SK-N-DZ (cell line): ENCODE results near the gene GRIK4.
"Not testable (repeated sequence)": the region's sequence is repeated elsewhere in the genome, so short reads cannot be mapped to it uniquely, and the experiment has no call there.

Experiments
- DNase-seq: peaks from one replicate; pipeline ENCODE4 v3.0.0-alpha.2; 2015; ENCODE audit warnings: low spot score

GRIK4 gene

DNA sequence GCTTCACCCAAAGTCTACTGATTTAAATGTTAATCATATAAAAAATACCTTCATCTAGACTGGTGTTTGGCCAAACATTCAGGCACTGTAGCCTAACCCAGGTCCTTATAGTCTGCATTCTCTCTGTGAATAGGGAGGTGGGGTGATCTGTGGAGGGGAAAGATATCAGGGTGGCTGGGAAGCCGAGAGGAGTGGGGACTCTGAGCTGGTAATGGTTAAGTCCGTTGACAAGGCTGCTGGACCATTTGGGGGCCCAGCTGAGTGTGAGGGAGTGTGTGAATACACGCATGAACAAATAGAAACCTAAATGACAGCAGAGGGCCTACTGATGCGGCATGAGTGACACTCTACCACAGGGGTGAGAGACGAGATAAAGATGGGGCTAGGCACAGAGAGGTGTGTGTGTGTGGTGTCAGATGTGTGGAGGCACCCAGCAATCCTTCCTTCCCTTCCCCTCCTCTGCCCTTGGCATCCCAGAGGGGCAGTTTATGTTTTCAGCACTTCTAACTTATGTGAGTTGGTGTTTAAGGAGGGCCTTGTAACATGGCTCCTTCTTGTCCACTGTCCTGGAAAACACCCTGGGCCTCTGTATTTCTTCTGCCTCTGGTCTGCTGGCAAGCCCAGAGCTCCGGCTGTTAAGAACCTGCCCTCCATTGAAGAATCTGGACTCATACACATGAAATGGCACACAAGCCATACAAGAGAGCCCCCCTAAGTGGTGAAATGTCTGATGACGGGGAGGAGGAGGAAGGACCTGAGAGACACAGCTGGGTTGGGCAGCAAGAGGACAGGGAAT lies 263.2 kb downstream of the GRIK4 start:
- no peak for DNase-seq

DNA sequence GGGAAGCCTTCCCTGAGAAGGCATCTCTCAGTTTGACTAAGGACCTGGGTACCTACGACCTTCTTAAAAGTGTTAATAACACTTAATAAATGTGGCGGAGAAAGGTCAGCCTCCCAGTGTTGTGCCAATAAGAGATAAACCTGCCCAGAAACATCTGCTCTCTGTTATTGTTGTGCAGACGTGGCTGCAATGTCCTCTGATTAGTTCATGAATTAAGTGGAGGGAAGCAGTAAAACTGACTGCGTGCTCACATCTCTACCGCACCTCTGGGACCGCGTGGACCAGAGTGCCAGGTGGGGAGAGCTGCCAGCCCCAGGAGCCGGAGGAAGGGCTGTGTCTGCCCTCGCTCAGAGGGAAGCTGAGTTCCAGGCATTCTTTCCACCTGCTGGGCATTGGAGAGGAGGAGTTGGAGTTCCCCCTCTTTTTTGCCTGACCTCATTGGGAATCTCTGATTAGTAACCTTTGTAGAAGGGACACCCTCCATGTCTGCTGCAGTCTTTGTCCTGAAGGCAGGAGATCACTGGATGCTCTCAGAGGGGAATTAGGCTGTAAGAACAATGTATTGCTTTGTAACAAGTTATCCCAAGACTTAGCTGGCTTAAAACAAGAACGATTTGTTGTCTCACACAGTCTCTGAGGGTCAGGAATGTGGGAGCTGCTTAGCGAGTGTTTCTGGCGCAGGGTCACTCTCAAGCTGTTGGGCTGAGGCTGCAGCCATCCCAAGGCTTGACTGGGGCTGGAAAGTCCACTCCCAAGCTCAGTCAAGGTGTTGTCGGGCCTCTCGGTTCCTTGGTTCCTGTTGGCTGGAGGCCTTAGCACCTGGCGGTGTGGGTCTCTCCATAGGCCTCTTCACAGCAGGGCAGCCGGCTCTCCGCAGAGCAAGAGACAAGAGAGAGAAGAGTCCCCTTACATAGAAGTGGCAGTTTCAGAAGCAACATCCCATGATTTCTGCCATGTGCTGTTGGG lies 264.7 kb downstream of the GRIK4 start:
- DNase-seq: no peak

DNA sequence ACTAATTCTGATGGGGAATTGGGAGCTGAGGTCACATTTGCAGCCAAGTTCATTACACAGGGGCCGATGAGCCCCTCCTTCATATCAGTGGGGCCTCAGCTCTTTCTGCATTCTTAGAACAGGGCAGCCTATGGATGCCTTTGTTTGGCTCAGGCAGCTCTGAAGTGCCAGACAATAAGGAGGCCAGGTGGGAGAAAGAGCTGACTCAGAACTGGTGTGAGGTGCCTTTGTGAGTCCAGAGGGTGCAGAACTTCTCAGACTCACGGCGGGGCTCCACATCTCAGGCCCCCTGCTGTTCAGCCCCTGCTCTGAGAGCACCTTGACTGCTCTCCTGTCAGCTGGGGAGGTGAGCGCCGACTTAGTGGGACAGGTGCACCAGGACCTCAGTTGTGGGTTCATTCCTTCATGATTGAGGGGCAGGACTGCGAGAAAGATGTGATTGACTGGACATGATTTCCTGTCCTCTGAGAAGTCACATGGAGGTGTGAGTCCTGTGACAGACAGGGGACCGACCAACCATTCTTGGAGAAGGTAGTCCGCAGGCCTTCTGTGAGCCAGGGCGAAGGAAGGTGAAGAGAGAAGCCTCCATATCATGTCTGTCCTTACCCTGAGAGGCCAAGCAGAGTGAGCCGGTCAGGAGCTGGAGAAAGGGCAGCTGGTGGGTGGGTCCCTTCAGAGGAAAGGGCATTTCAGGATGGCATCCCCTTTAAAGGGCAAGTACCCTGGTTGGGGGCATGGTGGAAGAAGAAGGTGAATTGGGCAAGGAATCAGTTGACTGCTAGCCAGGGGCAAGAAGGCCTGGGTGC lies 267.3 kb downstream of the GRIK4 start:
- no peak for DNase-seq

DNA sequence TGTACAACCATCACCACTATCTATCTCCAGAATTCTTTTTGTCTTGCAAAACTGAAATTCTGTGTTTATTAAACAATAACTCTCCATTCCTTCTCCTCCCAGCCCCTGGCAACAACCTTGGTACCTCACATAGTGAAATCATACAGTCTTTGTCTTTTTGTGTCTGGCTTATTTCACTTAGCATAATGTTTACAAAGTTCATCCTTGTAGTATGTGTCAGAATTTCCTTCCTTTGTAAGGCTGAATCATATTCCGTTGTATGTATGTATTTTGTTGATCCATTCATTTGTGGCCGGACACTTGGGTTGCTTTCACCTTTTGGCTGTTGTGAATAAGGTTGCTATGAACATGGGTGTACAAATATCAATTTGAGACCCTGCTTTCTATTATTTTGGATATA lies 268.7 kb downstream of the GRIK4 start:
- no peak for DNase-seq

DNA sequence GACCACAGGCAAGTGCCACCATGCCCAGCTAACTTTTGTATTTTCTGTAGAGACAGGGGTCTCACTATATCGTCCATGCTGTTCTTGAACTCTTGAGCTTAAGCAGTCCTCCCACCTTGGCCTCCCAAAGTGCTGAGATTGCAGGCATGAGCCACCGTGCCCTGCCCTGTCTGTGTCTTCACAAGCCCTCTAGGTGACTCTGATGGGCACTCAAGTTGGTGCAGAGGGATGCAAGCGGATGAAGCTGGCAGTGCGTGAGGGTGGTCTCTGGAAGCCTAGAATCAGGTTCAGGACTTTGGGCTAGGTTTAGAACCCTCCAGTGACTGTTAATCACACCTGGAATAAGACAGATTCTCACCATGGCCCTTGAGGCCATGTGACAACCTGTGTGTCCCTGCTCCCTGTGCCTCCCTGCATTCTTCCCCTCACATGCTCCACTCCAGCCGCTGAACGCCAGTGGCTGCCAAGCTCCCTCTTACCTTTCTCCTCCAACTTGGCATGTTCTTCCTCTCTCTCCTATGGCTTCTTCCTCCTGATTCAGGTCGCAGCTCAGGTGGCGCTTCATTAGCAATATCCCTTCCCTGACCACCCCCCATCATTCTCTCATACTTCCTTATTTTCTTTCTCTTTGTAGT lies 270.1 kb downstream of the GRIK4 start:
- no peak for DNase-seq

DNA sequence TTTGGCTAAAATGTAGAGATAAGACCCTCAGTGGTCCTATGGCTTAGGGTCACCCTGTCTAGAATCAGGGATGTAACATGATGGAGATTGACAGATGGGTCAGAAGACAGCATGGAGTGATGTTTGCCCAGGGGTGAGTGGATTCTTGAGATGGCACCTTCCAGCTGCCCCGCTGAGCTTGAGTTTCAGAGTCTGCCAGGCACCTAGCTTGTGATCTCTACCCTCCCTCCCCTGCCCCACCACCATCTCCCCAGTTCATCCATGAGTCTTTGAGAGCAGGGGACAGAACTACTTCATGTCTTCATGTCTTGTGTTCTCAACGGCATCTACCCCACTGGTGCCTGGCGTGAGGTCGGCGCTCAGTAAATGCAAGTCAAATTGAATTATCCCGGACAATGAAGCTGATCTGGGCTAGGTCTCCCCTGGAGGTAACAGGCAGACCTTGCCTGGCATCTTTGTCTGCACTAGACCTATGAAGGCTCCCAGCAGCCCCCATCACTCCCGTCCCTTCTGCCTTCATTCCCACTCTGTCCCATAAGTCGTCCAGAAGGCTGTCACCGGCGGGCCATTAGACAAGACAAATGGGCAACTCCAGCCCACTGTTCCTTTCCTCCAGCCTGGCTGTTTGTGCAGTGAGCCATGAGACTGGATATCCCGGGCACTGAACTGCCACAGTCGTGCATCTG lies 273.2 kb downstream of the GRIK4 start:
- peak; percentile 9 for DNase-seq

DNA sequence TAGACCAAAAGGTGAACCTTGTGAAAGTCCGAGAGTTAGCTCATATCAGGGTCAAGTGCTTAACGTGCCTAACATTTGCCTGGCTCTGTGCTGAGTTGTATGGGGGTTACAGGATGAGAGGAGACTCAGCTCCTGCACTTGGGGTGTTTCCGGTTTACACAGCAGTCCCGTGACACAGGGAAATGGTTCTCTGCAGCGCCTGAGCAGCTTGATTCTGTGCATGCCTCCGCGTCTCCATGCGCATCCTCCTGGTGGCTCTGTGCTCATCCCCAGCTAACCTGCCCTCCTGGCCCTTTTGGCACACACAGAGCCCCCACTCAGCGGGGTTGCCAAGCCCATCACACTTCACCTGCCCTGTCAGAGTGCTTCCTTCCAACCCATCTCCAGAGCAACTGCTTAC lies 274.0 kb downstream of the GRIK4 start:
- no peak for DNase-seq

DNA sequence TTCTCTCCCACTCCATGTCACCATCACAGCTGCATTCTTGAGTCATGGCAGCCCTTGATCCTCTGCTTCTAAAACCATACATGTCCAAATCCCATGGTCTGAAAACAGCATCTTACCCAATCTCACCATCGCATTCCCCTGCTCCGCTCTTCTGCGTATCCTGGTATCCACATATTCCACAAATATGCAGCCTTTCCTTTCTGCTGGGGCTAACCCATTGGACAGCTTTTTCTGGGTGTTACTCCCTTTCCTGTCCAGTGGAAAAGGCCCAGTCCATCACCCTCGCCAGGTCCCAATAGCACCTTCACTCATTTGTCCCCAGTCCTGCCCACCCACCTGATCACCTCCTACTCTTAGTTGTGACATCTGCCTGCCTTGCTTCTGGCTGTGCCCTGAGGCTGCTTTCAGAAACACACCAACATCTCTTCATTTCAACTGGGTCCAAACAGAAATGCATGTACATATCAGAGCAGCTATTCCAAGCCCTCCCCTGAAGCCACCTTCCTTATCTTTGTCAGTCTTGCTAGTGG lies 274.7 kb downstream of the GRIK4 start:
- DNase-seq: no peak

DNA sequence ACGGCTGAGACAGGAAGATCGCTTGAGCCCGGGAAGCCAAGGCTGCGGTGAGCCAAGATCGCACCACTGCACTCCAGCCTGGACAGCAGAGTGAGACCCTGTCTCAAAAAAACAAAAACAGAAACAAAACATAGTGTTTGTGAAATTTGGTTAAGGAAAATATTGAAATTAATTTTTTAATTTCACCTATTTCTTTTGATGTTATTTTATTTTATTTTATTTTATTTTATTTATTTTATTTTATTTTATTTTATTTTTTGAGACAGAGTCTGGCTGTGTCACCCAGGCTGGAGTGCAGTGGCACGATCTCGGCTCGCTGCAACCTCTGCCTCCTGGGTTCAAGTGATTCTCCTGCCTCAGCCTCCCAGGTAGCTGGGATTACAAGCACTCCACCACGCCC lies 275.7 kb downstream of the GRIK4 start:
- DNase-seq: not testable (repeated sequence)

DNA sequence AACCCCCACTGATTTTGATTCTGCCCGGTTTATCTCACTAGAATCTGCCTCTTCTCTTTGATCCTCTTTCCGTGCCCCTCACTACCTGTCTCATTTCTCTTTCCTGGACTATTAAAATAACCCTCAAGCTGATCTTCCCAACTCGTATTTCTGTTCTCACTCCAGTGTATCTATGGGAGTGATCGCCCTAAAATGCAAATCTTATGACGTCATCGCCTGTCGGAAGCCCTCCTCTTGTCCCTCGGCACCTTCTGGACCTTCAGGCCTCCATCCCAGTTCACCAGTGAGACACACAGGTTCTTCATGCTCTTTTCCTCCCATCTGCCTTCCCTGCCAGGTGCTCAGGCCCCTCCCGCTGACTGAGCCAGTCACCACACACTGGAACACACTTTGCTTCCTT lies 277.8 kb downstream of the GRIK4 start:
- DNase-seq: no peak

DNA sequence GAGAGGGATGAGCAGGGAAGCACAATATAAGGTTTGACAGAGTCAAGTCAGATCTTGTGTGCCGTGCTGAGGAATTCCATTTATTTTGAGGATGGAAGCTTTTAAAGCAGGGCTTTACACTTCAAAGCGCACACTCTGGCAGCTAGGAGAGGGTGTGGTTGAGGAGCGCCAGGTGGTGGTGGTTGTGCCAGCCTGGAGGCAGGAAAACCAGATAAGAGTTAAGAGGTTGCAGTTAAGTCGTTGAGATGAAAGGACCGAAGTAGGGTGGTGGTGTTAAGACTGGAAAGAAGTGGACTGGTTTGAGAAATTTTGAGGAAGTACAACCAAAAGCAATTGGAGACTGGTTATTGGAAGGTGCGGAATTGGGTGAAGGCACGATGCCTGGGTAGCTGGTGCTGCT lies 280.8 kb downstream of the GRIK4 start:
- no peak for DNase-seq

DNA sequence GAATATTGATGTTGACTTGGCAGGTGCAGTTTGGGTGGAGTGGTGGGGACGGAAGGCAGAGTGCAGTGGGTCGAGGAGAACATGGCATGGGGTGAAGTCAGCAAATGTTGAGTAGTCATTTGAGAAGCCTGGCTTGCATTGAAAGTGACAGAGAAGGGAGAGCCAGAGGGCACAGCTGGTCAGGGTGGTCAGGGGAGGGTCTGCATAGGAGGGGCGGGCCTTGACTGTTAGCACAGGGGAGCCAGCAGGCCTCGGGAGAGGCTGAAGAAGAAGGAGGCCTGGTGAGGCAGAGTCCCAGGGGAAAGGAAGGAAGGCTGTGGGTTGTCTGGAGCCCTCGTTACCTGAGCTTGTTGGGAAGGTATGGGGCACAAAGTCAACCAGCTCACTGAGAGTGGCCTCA lies 281.6 kb downstream of the GRIK4 start:
- DNase-seq: no peak

DNA sequence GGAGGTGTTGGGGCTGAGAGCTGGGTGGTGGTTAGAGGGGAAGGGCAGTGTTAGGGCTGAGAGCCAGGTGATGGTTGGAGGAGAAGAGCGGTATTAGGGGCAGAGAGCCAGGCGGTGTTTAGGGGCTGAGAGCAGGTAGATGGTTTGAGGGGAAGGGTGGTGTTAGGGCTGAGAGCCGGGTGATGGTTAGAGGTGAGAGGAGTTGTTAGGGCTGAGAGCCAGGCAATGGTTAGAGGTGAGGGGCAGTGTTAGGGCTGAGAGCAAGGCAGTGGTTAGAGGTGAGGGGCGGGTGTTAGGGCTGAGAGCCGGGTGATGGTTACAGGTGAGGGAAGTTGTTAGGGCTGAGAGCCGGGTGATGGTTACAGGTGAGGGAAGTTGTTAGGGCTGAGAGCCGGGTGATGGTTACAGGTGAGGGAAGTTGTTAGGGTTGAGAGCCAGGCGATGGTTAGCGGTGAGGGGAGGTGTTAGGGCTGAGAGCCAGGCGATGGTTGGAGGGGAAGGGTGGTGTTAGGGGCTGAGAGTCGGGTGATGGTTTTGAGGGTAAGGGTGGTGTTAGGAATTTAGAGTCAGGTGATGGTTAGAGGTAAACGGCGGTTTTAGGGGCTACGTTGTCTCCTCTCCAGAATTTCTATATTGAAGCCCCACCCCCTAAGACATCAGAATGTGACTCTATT lies 282.4 kb downstream of the GRIK4 start:
- DNase-seq: no peak

DNA sequence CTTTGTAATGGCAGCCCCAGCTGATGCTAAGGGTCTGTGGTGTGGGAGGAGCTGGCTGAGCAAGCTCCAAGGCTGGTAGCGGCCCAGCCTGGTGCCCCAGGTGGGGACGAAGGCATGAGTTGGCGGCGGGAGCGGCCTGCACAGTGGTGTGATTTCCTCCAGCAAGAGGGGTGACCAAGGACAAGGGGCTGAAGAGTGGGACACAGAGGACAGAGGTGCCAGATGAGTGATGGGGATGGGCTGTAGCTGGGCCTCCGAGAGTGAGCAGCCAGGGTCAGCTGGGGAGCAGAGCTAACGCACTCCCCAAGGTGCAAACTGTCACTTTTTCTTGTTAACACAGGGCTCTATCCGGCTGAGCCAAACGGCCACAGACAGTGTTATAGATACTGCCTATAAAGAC lies 283.2 kb downstream of the GRIK4 start:
- DNase-seq: no peak

DNA sequence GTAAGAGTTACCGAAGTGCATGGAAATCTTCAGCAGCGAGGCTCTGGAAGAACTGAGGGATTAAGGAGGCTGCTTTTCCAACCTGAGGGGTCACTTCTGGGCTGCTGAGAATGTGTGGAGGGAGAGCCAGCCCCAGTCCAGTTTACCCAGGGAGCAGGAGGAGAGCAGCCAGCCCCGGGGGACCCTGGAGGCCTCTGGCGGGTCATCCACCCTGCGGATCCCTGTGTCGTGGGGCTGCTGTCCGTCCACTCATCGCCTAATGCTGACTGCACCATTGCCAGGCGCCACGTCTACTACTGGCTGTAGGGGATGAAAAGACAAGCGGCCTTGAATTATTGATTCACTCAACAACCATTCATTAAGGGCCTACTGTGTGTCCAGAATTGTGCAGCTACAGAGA lies 283.6 kb downstream of the GRIK4 start:
- DNase-seq: no peak

DNA sequence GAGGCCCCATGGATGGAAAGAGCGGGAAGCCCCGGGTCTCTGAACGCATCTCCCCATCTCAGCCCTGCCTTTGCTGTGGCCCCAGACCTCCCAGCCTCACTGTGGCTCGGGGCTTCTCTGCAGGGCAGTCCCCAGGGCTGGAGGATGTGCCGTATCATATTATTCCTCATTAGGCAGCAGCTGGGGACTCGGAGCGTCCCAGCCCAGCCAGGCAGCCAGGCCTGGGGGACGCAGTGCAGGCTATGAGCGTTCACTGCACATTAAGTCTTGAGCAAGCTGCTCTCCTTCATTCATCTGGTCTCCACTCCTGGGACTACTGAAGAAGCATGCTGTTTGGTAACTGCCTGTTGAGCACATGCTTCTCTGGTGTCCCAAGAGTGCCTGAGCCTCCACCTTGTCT lies 285.6 kb downstream of the GRIK4 start:
- DNase-seq: no peak

DNA sequence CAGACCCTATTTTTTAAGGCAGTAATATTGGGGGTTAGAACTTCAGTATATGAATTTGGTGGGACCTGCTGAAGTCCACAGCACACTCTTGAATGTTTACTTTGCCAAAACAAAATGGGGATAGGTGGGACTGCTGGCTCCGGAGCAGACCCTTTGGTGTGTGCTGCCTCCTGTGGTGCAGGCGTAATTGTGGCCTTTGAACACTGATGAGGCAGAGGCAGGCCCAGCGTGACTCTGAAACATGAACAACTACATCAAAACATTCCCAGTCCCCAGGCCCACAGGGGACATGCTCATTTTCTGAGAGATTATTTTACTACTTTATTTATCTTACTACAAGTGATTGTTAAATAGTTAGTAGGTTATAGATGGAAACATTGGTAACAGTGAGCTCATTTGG lies 287.3 kb downstream of the GRIK4 start:
- DNase-seq: no peak

DNA sequence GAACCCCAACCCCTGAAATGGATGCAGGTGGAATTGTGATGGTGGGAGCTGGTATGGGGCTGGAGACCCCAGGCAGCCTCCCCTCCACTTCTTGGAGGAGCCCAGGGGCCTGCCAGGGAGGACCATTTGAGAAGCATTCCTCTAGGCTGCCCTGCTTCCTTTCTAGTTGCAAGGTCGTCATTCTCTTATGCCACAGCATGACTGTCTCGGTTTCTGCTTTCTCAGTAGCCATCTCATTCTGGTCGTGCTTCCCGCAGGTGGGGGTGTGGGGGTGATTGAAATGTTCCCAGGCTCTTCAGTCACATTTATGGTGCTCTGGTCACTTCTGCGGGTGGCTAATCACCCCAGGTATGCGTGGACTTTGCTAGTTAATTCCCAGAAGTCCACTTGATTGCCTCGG lies 288.7 kb downstream of the GRIK4 start:
- DNase-seq: no peak

DNA sequence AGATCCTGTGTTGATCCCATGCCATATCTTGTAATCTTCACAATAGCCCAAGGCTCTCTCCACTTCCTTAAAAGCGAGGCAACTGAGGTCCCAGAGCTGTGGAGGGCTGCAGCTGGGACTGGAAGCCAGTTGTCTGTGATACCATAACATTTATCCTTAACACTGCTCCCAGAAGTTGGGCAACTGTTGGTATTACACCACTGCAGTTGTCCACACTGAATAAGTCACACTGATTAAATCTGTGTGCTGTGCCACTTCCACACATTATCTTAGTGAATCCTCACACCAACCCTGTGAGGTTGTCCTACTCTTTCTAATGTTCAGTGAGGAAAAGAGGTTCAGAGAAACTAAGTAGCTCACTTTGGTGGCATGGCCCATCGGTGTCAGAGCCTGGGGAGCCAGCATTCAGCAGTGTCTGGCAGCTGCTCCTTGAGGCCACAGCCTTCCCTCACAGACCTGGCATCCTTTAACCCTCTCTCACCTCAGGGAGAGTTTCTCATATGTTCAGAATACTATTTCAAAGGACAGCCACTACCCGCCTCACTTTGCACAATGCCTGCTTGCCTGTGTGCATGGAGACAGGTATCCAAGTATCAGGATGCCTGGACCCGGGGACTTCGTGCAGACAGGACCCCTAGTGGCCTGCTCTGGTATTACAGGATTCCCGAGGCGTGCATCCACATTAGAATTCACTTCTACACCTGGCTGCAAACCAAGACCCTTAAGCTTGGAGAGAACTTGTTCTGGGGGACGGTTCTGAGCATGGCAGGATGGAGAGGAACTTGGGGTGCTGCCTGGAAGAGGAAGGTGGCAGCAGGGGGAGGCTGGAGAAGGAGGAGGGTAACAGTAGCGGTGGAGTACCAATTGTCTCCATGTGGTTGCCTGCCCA lies 290.5 kb downstream of the GRIK4 start:
- peak; percentile 21 for DNase-seq
